Panc1 (cell line): Measurements from ENCODE around the gene TUFT1. TPM values are rescaled to one million over a fixed set of nuclear protein-coding genes. Genes with fewer than 3 reads are reported as not detected.

Source experiments
- ATAC-seq: fragments of 200-7000 bp; cut with Tn5 transposase; 2 replicates; pipeline ENCODE4 v1.9.1; 2020; ENCODE audit warnings: mild to moderate bottlenecking, moderate library complexity
- BruUV-seq: library from RNA; stranded (reverse); fragments of 400-500 nt; replicated peaks from 2 replicates; lab custom pipeline; 2021; lab: Mats Ljungman, UMichigan
- CTCF ChIA-PET: fragments of 300-600 bp; sonication (Branson Sonifier 250); formaldehyde crosslinking; loops from one replicate; lab custom pipeline; 2022; ENCODE audit warnings: antibody characterized with exemption; lab: Charles Lee
- POLR2A ChIA-PET: fragments of 300-600 bp; sonication (Branson Sonifier 250); formaldehyde crosslinking; loops from one replicate; lab custom pipeline; 2022; ENCODE audit warnings: antibody characterized with exemption; lab: Charles Lee
- DNase-seq: peaks from one replicate; pipeline ENCODE4 v3.0.0-alpha.2; 2010; ENCODE audit warnings: low read depth, low spot score
- H3K27ac ChIP-seq: 2 replicates; pipeline ENCODE4 v1.5.1; 2011; ENCODE audit warnings: mild to moderate bottlenecking, low read length, inconsistent platforms
- H3K27me3 ChIP-seq: fragments of 200-500 bp; sonication (Bioruptor generic); 2 replicates; pipeline ENCODE4 v1.6.0; 2014; ENCODE audit warnings: low read length, inconsistent platforms; ENCODE audit not compliant: control insufficient read depth, insufficient read depth
- H3K36me3 ChIP-seq: fragments of 200-500 bp; sonication (Bioruptor generic); 2 replicates; pipeline ENCODE4 v1.5.1; 2014; ENCODE audit warnings: inconsistent platforms, mild to moderate bottlenecking, low read length, moderate library complexity; ENCODE audit not compliant: control insufficient read depth, insufficient read depth
- H3K4me1 ChIP-seq: 2 replicates; pipeline ENCODE4 v1.5.1; 2011; ENCODE audit warnings: inconsistent platforms, mild to moderate bottlenecking, low read length, moderate library complexity; ENCODE audit not compliant: control insufficient read depth, insufficient read depth
- H3K4me3 ChIP-seq, 2 experiments: 2 replicates each; pipeline ENCODE4 v1.5.1; 2011 to 2012; ENCODE audit warnings: low read depth in 2 of 2, low read length in 2 of 2, mild to moderate bottlenecking in 2 of 2, inconsistent platforms in 1 of 2, moderate library complexity in 1 of 2
- H3K9me3 ChIP-seq: fragments of 200-500 bp; sonication (Bioruptor generic); 2 replicates; pipeline ENCODE4 v1.5.1; 2014; ENCODE audit warnings: low read depth, mild to moderate bottlenecking, inconsistent platforms, low read length, moderate library complexity; ENCODE audit not compliant: control insufficient read depth, insufficient read depth
- CTCF ChIP-seq: fragments of 450-650 bp; IDR thresholded peaks from 2 replicates; pipeline ENCODE4 v1.5.1; 2017; ENCODE audit warnings: mild to moderate bottlenecking
- POLR2AphosphoS5 ChIP-seq: IDR thresholded peaks from 2 replicates; pipeline ENCODE4 v1.6.1; 2012; ENCODE audit warnings: mild to moderate bottlenecking, low read depth, low read length, moderate library complexity
- REST ChIP-seq, 2 experiments: IDR thresholded peaks; 2 replicates each; pipeline ENCODE4 v1.6.1; 2011 to 2012; ENCODE audit warnings: low read depth in 2 of 2, control low read depth in 1 of 2, low read length in 1 of 2, mild to moderate bottlenecking in 1 of 2, moderate library complexity in 1 of 2; ENCODE audit not compliant: insufficient read depth in 1 of 2
- SIN3A ChIP-seq: IDR thresholded peaks from 2 replicates; pipeline ENCODE4 v1.6.1; 2012; ENCODE audit warnings: low read depth, mild to moderate bottlenecking, low read length, moderate library complexity, borderline replicate concordance; ENCODE audit not compliant: insufficient read depth
- TCF7L2 ChIP-seq: IDR thresholded peaks from 2 replicates; pipeline ENCODE4 v1.6.1; 2011; ENCODE audit warnings: mild to moderate bottlenecking, low read depth, low read length, inconsistent platforms
- in situ Hi-C: cut with HindIII; loops from 2 replicates; pipeline ENCODE4 v1.10.0; 2016; ENCODE audit warnings: low sequenced_read_pairs, low pct_unique_long_range_greater_than_20kb
- intact Hi-C: fragments of 100-400 bp; cut with micrococcal nuclease; formaldehyde crosslinking; loops from one replicate; pipeline ENCODE4 v1.10.0; 2022; ENCODE audit not compliant: unreplicated experiment
- total RNA-seq: library from RNA; stranded (reverse); gene quantifications from one replicate; pipeline ENCODE4 v1.2.1, GENCODE V29; 2021; ENCODE audit not compliant: unreplicated experiment

Gene TUFT1
- total RNA-seq, 1 experiment from 2014 or later = 66.4 TPM

GRCh38 chr1:151530461-151530860 is 9.6 kb upstream of the TUFT1 start:
- BruUV-seq = no TSS peak
- ChIA-PET CTCF (no interaction called here), POLR2A (interaction anchor here (0.6 kb wide), 1 partner anchor 150 kb away, joined by 10 read pairs; no protein-coding TSS in a partner anchor)
- TF ChIP-seq POLR2AphosphoS5 (no peak), CTCF (no peak), TCF7L2 (no peak), SIN3A (no peak), REST (IDR thresholded peaks at IDR 0.05; ENCODE audit: insufficient read depth in 1 of 2, low read depth in 2 of 2, low read length in 1 of 2) (no peak)
- Histone ChIP-seq H3K4me3 (no peak overlapping the region), H3K9me3 (no peaks in the 10 kb centered on the region), H3K36me3 (no peaks in the 10 kb centered on the region), H3K27ac (no peak overlapping the region), H3K4me1 (peaks cover 3% of the 10 kb centered on the region; the same call in 1 of the 2 replicates), H3K27me3 (no peaks in the 10 kb centered on the region)
- no peak for DNase-seq
- intact Hi-C loops = no loop called here
- in situ Hi-C loops = no loop called here
- ATAC-seq = no peak

GRCh38 chr1:151533870-151534269 is 6.2 kb upstream of the TUFT1 start:
- intact Hi-C loops = no loop called here
- Histone ChIP-seq H3K27ac (no peak overlapping the region), H3K4me3 (no peak overlapping the region), H3K9me3 (no peaks in the 10 kb centered on the region), H3K27me3 (no peaks in the 10 kb centered on the region), H3K4me1 (peaks cover 6% of the 10 kb centered on the region), H3K36me3 (no peaks in the 10 kb centered on the region)
- ChIA-PET POLR2A (no interaction called here), CTCF (no interaction called here)
- DNase-seq (no peak), ATAC-seq (no peak)
- in situ Hi-C loops = no loop called here
- TF ChIP-seq SIN3A (no peak), TCF7L2 (no peak), POLR2AphosphoS5 (no peak), CTCF (no peak), REST (IDR thresholded peaks at IDR 0.05; ENCODE audit: insufficient read depth in 1 of 2, low read depth in 2 of 2, low read length in 1 of 2) (no peak)
- BruUV-seq = no TSS peak
